Measurements from ENCODE around the gene IKZF4. TPM values are rescaled to one million over a fixed set of nuclear protein-coding genes. Genes with fewer than 3 reads are reported as not detected.

IKZF4 gene
- total RNA-seq, 1 experiment from 2014 or later, result 13.6 TPM

DNA sequence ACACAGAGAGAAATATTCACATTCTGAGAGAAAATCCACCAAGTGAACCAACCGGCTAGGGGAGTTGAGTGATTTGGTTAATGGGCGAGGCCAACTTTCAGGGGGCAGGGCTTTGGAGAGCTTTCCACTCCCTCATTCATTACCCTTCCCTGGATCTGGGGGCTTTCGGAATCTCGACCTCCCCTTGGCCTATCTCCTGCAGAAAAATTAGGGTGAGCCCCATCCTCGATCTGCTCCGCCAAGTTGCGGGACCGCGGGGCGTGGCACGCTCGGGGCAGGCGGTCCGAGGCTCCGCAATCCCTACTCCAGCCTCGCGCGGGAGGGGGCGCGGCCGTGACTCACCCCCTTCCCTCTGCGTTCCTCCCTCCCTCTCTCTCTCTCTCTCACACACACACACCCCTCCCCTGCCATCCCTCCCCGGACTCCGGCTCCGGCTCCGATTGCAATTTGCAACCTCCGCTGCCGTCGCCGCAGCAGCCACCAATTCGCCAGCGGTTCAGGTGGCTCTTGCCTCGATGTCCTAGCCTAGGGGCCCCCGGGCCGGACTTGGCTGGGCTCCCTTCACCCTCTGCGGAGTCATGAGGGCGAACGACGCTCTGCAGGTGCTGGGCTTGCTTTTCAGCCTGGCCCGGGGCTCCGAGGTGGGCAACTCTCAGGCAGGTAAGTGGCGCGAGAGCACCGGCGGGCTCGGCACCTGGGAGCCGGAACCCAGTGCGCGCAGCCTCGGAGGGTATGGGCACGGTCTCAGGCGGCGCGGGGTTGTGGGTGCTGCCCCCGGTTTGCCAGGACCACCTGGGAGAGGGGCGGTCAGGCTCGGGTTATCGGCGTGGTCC is 59.1 kb downstream of the IKZF4 start, which contains the start of gene ERBB3 (continued):
- TF ChIP-seq, protein P1, sequence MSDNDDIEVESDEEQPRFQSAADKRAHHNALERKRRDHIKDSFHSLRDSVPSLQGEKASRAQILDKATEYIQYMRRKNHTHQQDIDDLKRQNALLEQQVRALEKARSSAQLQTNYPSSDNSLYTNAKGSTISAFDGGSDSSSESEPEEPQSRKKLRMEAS (CRISPR knock-in tag; IDR thresholded peaks at IDR 0.05), result 0 out of 2 replicates have a peak, but pooled peaks have one; percentile 22
- TF ChIP-seq CREM (CRISPR knock-in tag; IDR thresholded peaks at IDR 0.05) (peak; percentile 61; the same call in 1 of the 2 replicates), GTF2I (CRISPR knock-in tag; conservative IDR thresholded peaks at IDR 0.05) (no peak)
- TF ChIP-seq, protein P2, sequence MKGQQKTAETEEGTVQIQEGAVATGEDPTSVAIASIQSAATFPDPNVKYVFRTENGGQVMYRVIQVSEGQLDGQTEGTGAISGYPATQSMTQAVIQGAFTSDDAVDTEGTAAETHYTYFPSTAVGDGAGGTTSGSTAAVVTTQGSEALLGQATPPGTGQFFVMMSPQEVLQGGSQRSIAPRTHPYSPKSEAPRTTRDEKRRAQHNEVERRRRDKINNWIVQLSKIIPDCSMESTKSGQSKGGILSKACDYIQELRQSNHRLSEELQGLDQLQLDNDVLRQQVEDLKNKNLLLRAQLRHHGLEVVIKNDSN (CRISPR knock-in tag; IDR thresholded peaks at IDR 0.05), result peak; percentile 12; the same call in 1 of the 2 replicates
- TF ChIP-seq, protein P3, sequence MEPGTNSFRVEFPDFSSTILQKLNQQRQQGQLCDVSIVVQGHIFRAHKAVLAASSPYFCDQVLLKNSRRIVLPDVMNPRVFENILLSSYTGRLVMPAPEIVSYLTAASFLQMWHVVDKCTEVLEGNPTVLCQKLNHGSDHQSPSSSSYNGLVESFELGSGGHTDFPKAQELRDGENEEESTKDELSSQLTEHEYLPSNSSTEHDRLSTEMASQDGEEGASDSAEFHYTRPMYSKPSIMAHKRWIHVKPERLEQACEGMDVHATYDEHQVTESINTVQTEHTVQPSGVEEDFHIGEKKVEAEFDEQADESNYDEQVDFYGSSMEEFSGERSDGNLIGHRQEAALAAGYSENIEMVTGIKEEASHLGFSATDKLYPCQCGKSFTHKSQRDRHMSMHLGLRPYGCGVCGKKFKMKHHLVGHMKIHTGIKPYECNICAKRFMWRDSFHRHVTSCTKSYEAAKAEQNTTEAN (CRISPR knock-in tag; IDR thresholded peaks at IDR 0.05), result peak; percentile 86; the same call in 1 of the 2 replicates

DNA sequence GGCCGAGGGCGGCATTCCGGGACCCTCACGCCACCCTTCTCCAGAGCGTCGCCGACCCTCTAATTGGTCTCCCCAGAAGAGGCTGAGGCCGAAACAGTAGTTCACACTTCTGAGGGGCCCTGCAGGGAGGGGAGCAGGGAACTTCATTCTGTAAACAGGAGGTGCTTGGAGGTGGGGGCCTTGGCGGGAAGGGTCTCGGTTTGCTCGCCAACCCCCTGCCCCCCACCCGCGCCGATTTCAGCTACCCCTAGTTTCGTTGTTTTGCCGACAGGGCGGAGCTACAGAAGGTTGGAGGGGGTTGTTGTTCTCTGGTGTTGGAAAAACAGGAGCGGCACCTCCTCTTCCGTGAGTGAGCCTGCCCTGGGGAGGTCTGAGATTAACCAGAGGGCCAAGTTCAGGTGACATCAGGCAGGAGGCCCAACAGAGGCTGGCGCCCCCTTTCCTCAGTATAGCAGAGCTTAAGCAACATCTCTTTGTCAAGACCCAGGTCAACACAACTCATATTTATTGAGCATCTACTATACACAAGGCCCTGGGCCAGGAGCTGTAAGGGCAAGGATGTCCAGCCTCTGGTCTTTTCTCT is 59.8 kb downstream of the IKZF4 start:
- Mint-ChIP-seq H3K27me3 (ENCODE audit: low read depth) (no peaks in the 10 kb centered on the region), H3K27ac (peak overlapping the region; percentile 96), H3K9me3 (no peaks in the 10 kb centered on the region), H3K4me1 (peaks cover 23% of the 10 kb centered on the region), H3K36me3 (peaks cover 16% of the 10 kb centered on the region), H3K4me3 (peak overlapping the region; percentile 89)
- ATAC-seq (peak; percentile 24), DNase-seq (ENCODE audit: low spot score) (peak; percentile 59)
- ChIA-PET POLR2A (interaction anchor here (0.6 to 2.9 kb wide), 10 partner anchors 24 to 82 kb away, joined by 3 to 34 read pairs (median 3); partner anchors contain the start of genes ESYT1, PA2G4 and ZC3H10), CTCF (interaction anchor here (0.8 to 2.6 kb wide), 11 partner anchors 12 to 109 kb away, joined by 3 to 16 read pairs (median 4); partner anchors contain the start of genes ESYT1, PA2G4, RAB5B and SMARCC2)
- TF ChIP-seq ZNF317 (CRISPR knock-in tag; IDR thresholded peaks at IDR 0.05; ENCODE audit: borderline replicate concordance, low read depth) (no peak), ZNF671 (CRISPR knock-in tag; IDR thresholded peaks at IDR 0.05) (no peak), ZNF121 (CRISPR knock-in tag; IDR thresholded peaks at IDR 0.05) (no peak), EMX1 (CRISPR knock-in tag; IDR thresholded peaks at IDR 0.05) (no peak), ETV6 (CRISPR knock-in tag; IDR thresholded peaks at IDR 0.05) (peak; percentile 16; the same call in 1 of the 2 replicates), FOXK1 (CRISPR knock-in tag; IDR thresholded peaks at IDR 0.05) (peak; percentile 50; the same call in 1 of the 2 replicates), ELF4 (CRISPR knock-in tag; IDR thresholded peaks at IDR 0.05; ENCODE audit: low read depth) (no peak), TCF7 (CRISPR knock-in tag; IDR thresholded peaks at IDR 0.05; ENCODE audit: low read depth) (0 out of 2 replicates have a peak, but pooled peaks have one; percentile 10), NR1H2 (CRISPR knock-in tag; IDR thresholded peaks at IDR 0.05) (no peak), TEAD1 (CRISPR knock-in tag; IDR thresholded peaks at IDR 0.05) (0 out of 2 replicates have a peak, but pooled peaks have one; percentile 3), NFATC4 (CRISPR knock-in tag; IDR thresholded peaks at IDR 0.05) (no peak), ZMAT4 (CRISPR knock-in tag; IDR thresholded peaks at IDR 0.05) (no peak), ZNF423 (CRISPR knock-in tag; IDR thresholded peaks at IDR 0.05) (no peak), HMGXB4 (CRISPR knock-in tag; IDR thresholded peaks at IDR 0.05) (0 out of 2 replicates have a peak, but pooled peaks have one; percentile 28), ZNF512 (CRISPR knock-in tag; IDR thresholded peaks at IDR 0.05; ENCODE audit: borderline replicate concordance) (no peak), NFE2L1 (CRISPR knock-in tag; IDR thresholded peaks at IDR 0.05) (no peak), NR3C1 (CRISPR knock-in tag; conservative IDR thresholded peaks at IDR 0.05; ENCODE audit: low read depth) (no peak)
- TF ChIP-seq, protein P4, sequence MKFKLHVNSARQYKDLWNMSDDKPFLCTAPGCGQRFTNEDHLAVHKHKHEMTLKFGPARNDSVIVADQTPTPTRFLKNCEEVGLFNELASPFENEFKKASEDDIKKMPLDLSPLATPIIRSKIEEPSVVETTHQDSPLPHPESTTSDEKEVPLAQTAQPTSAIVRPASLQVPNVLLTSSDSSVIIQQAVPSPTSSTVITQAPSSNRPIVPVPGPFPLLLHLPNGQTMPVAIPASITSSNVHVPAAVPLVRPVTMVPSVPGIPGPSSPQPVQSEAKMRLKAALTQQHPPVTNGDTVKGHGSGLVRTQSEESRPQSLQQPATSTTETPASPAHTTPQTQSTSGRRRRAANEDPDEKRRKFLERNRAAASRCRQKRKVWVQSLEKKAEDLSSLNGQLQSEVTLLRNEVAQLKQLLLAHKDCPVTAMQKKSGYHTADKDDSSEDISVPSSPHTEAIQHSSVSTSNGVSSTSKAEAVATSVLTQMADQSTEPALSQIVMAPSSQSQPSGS (CRISPR knock-in tag; IDR thresholded peaks at IDR 0.05; ENCODE audit: borderline replicate concordance, low read depth), result no peak
- TF ChIP-seq, protein P5, sequence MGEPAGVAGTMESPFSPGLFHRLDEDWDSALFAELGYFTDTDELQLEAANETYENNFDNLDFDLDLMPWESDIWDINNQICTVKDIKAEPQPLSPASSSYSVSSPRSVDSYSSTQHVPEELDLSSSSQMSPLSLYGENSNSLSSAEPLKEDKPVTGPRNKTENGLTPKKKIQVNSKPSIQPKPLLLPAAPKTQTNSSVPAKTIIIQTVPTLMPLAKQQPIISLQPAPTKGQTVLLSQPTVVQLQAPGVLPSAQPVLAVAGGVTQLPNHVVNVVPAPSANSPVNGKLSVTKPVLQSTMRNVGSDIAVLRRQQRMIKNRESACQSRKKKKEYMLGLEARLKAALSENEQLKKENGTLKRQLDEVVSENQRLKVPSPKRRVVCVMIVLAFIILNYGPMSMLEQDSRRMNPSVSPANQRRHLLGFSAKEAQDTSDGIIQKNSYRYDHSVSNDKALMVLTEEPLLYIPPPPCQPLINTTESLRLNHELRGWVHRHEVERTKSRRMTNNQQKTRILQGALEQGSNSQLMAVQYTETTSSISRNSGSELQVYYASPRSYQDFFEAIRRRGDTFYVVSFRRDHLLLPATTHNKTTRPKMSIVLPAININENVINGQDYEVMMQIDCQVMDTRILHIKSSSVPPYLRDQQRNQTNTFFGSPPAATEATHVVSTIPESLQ (CRISPR knock-in tag; IDR thresholded peaks at IDR 0.05), result no peak

Measured in WTC11 (cell line).